ENCODE results near the gene COMMD6. TPM values are rescaled to one million over a fixed set of nuclear protein-coding genes. Genes with fewer than 3 reads are reported as not detected.
A peak's percentile ranks its signal among the peaks of the same experiment; 100 is the strongest.
"Not testable (repeated sequence)": the region's sequence is repeated elsewhere in the genome, so short reads cannot be mapped to it uniquely, and the experiment has no call there.

Gene COMMD6
- total RNA-seq, 1 donor from 2014 or later: 35.8 TPM

DNA sequence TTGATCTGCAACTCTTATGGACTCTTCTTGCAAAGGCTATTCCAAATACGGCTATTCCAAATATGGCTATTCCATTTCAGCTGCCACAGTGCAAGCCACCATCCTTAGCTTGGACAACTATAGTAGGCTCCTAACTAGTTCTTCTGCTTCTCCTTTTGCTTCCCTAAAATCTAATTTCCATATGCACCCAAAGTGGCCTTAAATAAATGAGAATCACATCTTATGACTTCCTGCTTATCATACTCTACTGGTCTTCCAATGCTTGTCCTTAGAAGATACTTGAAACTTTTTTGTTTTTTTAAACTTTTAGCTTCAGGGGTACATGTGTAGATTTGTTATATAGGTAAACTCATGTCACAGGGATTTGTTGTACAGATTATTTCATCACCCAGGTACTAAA, 16.8 kb upstream of the COMMD6 start:
- no peaks in the 10 kb centered on the region for H3K27me3 ChIP-seq (ENCODE audit: control insufficient read depth, insufficient read depth, low read length)

DNA sequence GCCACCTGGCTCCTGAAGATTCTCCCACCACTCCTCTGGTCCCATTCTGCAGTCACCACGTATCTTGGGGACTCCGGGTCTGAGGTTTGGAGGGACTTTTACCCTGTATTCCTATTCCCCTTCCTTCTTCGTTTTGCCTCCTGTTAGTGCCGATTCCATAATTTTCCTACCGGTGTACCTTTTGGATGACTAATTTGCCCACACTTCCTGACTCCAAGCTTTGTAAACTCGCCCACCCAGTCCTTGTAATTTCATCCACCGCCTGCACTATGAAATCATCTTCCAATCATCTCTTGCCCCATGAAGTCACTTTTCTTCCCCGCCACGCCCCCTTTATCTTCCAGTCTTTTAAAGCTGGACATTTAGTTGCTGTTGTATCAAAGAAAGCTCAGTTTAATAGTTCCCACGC, 12.5 kb upstream of the COMMD6 start:
- peak overlapping the region; percentile 100 for H3K4me3 ChIP-seq (ENCODE audit: low read depth, low read length)
- TF ChIP-seq, protein P1, sequence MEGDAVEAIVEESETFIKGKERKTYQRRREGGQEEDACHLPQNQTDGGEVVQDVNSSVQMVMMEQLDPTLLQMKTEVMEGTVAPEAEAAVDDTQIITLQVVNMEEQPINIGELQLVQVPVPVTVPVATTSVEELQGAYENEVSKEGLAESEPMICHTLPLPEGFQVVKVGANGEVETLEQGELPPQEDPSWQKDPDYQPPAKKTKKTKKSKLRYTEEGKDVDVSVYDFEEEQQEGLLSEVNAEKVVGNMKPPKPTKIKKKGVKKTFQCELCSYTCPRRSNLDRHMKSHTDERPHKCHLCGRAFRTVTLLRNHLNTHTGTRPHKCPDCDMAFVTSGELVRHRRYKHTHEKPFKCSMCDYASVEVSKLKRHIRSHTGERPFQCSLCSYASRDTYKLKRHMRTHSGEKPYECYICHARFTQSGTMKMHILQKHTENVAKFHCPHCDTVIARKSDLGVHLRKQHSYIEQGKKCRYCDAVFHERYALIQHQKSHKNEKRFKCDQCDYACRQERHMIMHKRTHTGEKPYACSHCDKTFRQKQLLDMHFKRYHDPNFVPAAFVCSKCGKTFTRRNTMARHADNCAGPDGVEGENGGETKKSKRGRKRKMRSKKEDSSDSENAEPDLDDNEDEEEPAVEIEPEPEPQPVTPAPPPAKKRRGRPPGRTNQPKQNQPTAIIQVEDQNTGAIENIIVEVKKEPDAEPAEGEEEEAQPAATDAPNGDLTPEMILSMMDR (IDR thresholded peaks at IDR 0.05; ENCODE audit: insufficient read depth, low read length, severe bottlenecking): no peak
- H3K36me3 ChIP-seq (ENCODE audit: control insufficient read depth, insufficient read depth, low read length): peaks cover 4% of the 10 kb centered on the region
- DNase-seq (ENCODE audit: low read depth): peak; percentile 94
- FAIRE-seq: no peak
- no peaks in the 10 kb centered on the region for H3K27me3 ChIP-seq (ENCODE audit: control insufficient read depth, insufficient read depth, low read length)

More for the DNA sequence above, 16.8 kb upstream of the COMMD6 start:
- TF ChIP-seq, protein P1 (IDR thresholded peaks at IDR 0.05; ENCODE audit: insufficient read depth, low read length, severe bottlenecking): no peak
- DNase-seq (ENCODE audit: low read depth) (no peak), FAIRE-seq (no peak)
- Histone ChIP-seq H3K4me3 (ENCODE audit: low read depth, low read length) (no peak overlapping the region), H3K36me3 (ENCODE audit: control insufficient read depth, insufficient read depth, low read length) (peaks cover 4% of the 10 kb centered on the region)

DNA sequence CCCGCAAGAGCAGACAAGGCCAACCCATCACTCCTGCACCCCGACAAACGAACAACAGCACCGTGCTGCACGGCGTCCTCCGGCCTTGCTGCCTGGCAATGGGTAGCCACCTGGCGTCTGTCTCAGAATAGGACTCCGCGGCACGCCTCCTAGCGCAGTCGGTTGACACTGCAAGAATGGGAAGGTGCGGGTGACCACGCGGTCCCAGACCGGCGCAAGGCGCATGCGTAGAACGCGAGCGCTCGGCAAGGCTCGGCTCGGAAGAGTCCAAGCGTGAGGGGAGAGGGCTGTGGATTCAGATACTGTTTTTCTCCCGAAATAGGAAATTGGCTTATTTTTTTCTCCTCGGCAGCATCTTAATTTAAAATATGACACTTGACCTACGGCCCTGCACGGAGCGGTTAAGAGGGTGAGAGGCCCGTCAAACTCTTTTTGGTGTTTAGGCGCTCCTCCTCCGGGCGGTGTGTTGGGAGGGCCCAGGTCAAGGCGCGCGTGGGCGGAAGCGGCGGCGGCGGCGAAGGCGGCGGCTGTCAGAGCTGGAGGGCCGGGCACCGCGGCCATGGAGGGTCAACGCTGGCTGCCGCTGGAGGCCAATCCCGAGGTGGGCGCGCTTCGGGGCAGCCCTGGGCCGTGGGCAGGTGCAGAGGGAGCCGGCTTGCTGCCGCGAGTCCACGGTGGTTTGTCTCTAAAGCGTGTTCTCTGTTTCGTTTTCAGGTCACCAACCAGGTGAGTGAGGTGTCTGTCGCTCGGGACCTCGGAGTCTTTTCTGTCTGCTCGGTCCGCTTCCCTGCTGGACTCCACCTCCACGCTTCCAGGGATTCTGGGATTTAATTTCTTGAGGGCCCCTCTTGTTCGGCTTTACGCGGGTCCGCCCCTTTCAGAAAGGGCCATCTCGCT, 11.9 kb upstream of the COMMD6 start, which contains the start of gene UCHL3:
TSS of gene UCHL3 (plus strand) at position 530 of the 897 bp plus-strand sequence. CDS start at position 560, 30 bp downstream.
- H3K27me3 ChIP-seq (ENCODE audit: control insufficient read depth, insufficient read depth, low read length): no peaks in the 10 kb centered on the region
- peak within 1 kb of the TSS; percentile 100 for H3K4me3 ChIP-seq (ENCODE audit: low read depth, low read length)
- TF ChIP-seq, protein P1 (IDR thresholded peaks at IDR 0.05; ENCODE audit: insufficient read depth, low read length, severe bottlenecking): peak; percentile 99
- DNase-seq (ENCODE audit: low read depth) (peak; percentile 87), FAIRE-seq (peak; percentile 47)
- peaks cover 2% of the 10 kb centered on the region for H3K36me3 ChIP-seq (ENCODE audit: control insufficient read depth, insufficient read depth, low read length)

DNA sequence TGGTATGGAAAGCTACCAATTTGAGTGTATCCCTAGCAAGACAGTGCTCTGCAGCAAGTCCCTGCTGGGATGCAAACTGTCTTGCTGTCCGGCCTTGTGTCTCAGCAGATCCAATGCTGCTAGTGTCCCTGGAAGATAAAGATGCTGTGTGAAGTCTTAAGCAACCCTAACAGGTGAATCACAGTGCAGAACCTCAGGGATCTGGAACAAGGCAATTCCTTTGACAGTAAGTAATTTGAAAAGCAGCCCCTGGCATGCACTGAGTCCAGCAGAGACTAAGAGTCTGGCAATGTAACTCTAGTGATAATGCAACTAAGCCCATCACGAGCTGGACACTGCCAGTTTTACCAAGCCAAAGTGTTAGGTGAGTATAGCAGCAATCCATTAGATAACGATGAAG, 10.3 kb upstream of the COMMD6 start:
- H3K36me3 ChIP-seq (ENCODE audit: control insufficient read depth, insufficient read depth, low read length): no peaks in the 10 kb centered on the region
- FAIRE-seq (no peak), DNase-seq (ENCODE audit: low read depth) (no peak)
- TF ChIP-seq, protein P1 (IDR thresholded peaks at IDR 0.05; ENCODE audit: insufficient read depth, low read length, severe bottlenecking): no peak
- no peaks in the 10 kb centered on the region for H3K27me3 ChIP-seq (ENCODE audit: control insufficient read depth, insufficient read depth, low read length)
- H3K4me3 ChIP-seq (ENCODE audit: low read depth, low read length): no peak overlapping the region

DNA sequence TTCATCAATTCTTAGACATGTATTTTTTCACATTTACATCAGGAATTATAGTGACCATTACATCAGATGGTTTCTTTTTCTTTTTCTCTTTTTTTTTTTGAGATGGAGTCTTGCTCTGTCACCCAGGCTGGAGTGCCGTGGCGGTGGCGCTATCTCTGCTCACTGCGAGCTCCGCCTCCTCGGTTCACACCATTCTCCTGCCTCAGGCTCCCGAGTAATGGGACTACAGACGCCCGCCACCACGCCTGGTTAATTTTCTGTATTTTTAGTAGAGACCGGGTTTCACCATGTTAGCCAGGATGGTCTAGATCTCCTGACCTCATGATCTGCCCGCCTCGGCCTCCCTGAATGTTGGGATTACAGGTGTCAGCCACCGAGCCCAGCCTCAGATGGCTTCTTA, 7.7 kb upstream of the COMMD6 start:
- not testable (repeated sequence) for DNase-seq (ENCODE audit: low read depth); H3K36me3 ChIP-seq (ENCODE audit: control insufficient read depth, insufficient read depth, low read length); H3K4me3 ChIP-seq (ENCODE audit: low read depth, low read length); FAIRE-seq; H3K27me3 ChIP-seq (ENCODE audit: control insufficient read depth, insufficient read depth, low read length)

DNA sequence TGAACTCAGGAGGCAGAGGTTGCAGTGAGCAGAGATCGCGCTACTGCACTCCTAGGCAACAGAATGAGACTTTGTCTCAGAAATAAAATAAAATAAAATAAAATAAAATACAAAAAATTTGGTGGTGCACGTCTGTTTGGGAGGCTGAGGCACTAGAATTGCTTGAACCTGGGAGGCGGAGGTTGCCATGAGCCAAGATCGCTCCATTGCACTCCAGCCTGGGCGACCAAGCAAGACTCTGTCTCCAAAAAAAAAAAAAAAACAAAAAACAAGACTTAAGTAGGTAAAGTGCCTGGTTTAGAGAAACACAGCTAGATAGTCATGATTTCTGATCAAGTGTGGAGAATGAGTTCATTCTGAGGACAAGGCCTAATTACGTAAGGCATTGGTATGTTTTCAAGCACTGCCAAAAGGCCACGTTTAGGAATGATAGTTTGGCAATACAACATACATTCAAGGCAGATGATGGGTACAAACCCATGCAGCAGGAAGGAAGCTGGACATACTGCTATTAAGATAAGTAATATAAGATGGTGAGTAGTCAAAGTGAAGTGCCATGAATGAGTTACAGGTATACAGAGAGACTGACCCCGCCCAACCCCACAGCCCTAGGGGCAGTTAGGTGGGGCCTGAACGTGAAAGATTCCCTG, 7.2 kb upstream of the COMMD6 start:
- peak; percentile 85 for DNase-seq (ENCODE audit: low read depth)
- H3K36me3 ChIP-seq (ENCODE audit: control insufficient read depth, insufficient read depth, low read length): no peaks in the 10 kb centered on the region
- H3K27me3 ChIP-seq (ENCODE audit: control insufficient read depth, insufficient read depth, low read length): no peaks in the 10 kb centered on the region
- peak; percentile 18 for FAIRE-seq
- TF ChIP-seq, protein P1 (IDR thresholded peaks at IDR 0.05; ENCODE audit: insufficient read depth, low read length, severe bottlenecking): no peak
- no peak overlapping the region for H3K4me3 ChIP-seq (ENCODE audit: low read depth, low read length)

Measured in bronchial epithelial cell (primary cell).